ENCODE measurements around the gene MAP3K20. TPM values are rescaled to one million over a fixed set of nuclear protein-coding genes. Genes with fewer than 3 reads are reported as not detected.
"Not testable (repeated sequence)": the region's sequence is repeated elsewhere in the genome, so short reads cannot be mapped to it uniquely, and the experiment has no call there.

MAP3K20 gene
- total and polyA plus RNA-seq, 5 donors from 2014 or later: 1.3 to 1.9 (median 1.7) TPM

GRCh38 chr2:173271825-173272224, 196.2 kb downstream of the MAP3K20 start:
- no peaks in the 10 kb centered on the region for H3K36me3 ChIP-seq (ENCODE audit: control insufficient read depth, insufficient read depth, low read length)
- peaks cover 3% of the 10 kb centered on the region for H3K27me3 ChIP-seq (ENCODE audit: control insufficient read depth, insufficient read depth, low read length)
- Mint-ChIP-seq H3K9me3 (peaks cover 0 to 3% (median 0%) of the 10 kb centered on the region in 7 donors), H3K36me3 (no peaks in the 10 kb centered on the region), H3K4me1 (peaks cover 0 to 4% (median 0%) of the 10 kb centered on the region in 4 donors), H3K27ac (no peak overlapping the region), H3K27me3 (peaks cover 10% of the 10 kb centered on the region), H3K4me3 (no peak overlapping the region)
- H3K4me3 ChIP-seq (ENCODE audit: low read depth, low read length): no peak overlapping the region
- no peak overlapping the region for H3K27ac ChIP-seq (ENCODE audit: insufficient read depth, low read length, poor library complexity, severe bottlenecking)
- H3K9me3 ChIP-seq (ENCODE audit: control insufficient read depth in 2 of 2, low read length in 2 of 2): peaks cover 0 to 3% of the 10 kb centered on the region in 2 experiments
- DNase-seq (no peak), ATAC-seq (ENCODE audit: low read depth in 2 of 2) (no peak)
- H3K4me1 ChIP-seq (ENCODE audit: control insufficient read depth, insufficient read depth, low read length, poor library complexity, severe bottlenecking): no peaks in the 10 kb centered on the region

GRCh38 chr2:173272849-173273248, 197.2 kb downstream of the MAP3K20 start:
- no peak overlapping the region for H3K27ac Mint-ChIP-seq
- no peaks in the 10 kb centered on the region for H3K4me1 Mint-ChIP-seq
- no peaks in the 10 kb centered on the region for H3K36me3 Mint-ChIP-seq
- H3K4me3 ChIP-seq (ENCODE audit: low read depth, low read length): no peak overlapping the region
- H3K27me3 ChIP-seq (ENCODE audit: control insufficient read depth, insufficient read depth, low read length): peaks cover 3% of the 10 kb centered on the region
- H3K36me3 ChIP-seq (ENCODE audit: control insufficient read depth, insufficient read depth, low read length): no peaks in the 10 kb centered on the region
- H3K4me1 ChIP-seq (ENCODE audit: control insufficient read depth, insufficient read depth, low read length, poor library complexity, severe bottlenecking): no peaks in the 10 kb centered on the region
- peaks cover 0 to 3% (median 0%) of the 10 kb centered on the region in 7 donors for H3K9me3 Mint-ChIP-seq
- no peak overlapping the region for H3K4me3 Mint-ChIP-seq
- no peak for DNase-seq
- peaks cover 0 to 3% of the 10 kb centered on the region in 2 experiments for H3K9me3 ChIP-seq (ENCODE audit: control insufficient read depth in 2 of 2, low read length in 2 of 2)
- ATAC-seq (ENCODE audit: low read depth in 2 of 2): no peak
- H3K27me3 Mint-ChIP-seq: peaks cover 10% of the 10 kb centered on the region
- no peak overlapping the region for H3K27ac ChIP-seq (ENCODE audit: insufficient read depth, low read length, poor library complexity, severe bottlenecking)

DNA sequence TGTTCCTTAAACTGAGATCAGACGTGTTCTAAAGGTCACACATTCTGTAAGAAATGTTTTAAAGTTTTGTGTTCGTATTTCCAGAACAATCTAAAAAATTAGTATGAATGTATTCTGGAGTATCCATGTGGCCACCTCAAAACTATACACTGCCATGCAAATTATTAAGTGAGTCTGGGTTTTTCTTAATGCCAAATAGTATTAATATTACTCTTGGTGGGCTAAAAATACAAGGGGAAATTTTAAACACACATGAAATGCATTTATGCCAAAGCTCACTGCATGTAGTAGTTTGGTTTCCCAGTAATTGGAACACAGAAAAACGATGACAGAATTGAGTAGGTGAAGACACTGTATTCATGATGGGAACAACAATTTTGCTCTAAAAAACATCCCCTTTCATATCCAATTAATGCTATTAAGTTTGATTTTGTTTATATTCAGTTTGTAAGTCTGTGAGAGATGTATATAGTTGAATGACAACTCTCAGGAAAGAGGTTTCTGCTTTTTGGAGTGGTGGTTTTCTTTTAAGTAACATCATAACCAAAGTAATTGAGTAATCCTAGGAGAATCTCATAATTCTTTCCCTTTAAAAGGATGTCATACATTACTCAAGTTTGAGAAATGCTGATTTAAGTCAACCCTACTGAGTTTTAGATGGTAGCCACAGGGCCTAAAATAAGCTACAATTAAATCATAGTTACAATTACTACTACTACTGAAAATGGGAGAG, 203.3 kb downstream of the MAP3K20 start:
- no peaks in the 10 kb centered on the region for H3K4me1 ChIP-seq (ENCODE audit: control insufficient read depth, insufficient read depth, low read length, poor library complexity, severe bottlenecking)
- H3K4me3 Mint-ChIP-seq: no peak overlapping the region
- no peaks in the 10 kb centered on the region for H3K27me3 ChIP-seq (ENCODE audit: control insufficient read depth, insufficient read depth, low read length)
- no peak overlapping the region for H3K27ac ChIP-seq (ENCODE audit: insufficient read depth, low read length, poor library complexity, severe bottlenecking)
- H3K4me3 ChIP-seq (ENCODE audit: low read depth, low read length): no peak overlapping the region
- ATAC-seq (ENCODE audit: low read depth in 2 of 2): no peak
- H3K36me3 ChIP-seq (ENCODE audit: control insufficient read depth, insufficient read depth, low read length): no peaks in the 10 kb centered on the region
- no peaks in the 10 kb centered on the region for H3K27me3 Mint-ChIP-seq
- H3K4me1 Mint-ChIP-seq: no peaks in the 10 kb centered on the region
- no peak overlapping the region for H3K27ac Mint-ChIP-seq
- H3K9me3 ChIP-seq (ENCODE audit: control insufficient read depth in 2 of 2, low read length in 2 of 2): peaks cover 0 to 2% of the 10 kb centered on the region in 2 experiments
- H3K36me3 Mint-ChIP-seq: no peaks in the 10 kb centered on the region
- no peak for DNase-seq
- H3K9me3 Mint-ChIP-seq: peaks cover 0 to 2% (median 0%) of the 10 kb centered on the region in 7 donors

DNA sequence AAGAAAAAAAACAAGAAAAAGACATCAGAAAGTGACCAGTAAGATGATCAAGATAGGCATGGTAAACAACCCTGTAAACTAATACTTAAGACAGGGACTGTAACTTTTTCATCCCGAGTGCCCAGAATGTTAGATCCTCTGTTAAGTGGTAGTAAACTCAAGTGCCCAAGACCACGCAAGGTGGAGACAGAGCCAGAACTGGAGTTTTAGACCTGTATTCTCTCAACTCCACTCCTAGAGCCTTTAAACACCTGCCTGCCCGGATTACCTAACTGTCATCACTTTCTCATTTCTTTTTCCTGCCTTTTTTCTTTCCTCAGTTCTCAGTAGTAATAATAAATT, 203.9 kb downstream of the MAP3K20 start:
- no peak overlapping the region for H3K27ac ChIP-seq (ENCODE audit: insufficient read depth, low read length, poor library complexity, severe bottlenecking)
- H3K27me3 Mint-ChIP-seq: no peaks in the 10 kb centered on the region
- no peak overlapping the region for H3K4me3 ChIP-seq (ENCODE audit: low read depth, low read length)
- no peaks in the 10 kb centered on the region for H3K36me3 Mint-ChIP-seq
- H3K36me3 ChIP-seq (ENCODE audit: control insufficient read depth, insufficient read depth, low read length): no peaks in the 10 kb centered on the region
- H3K9me3 ChIP-seq (ENCODE audit: control insufficient read depth in 2 of 2, low read length in 2 of 2): no peaks in the 10 kb centered on the region
- H3K9me3 Mint-ChIP-seq: peaks cover 0 to 2% (median 0%) of the 10 kb centered on the region in 7 donors
- DNase-seq (no peak), ATAC-seq (ENCODE audit: low read depth in 2 of 2) (no peak)
- H3K27ac Mint-ChIP-seq: no peak overlapping the region
- no peaks in the 10 kb centered on the region for H3K27me3 ChIP-seq (ENCODE audit: control insufficient read depth, insufficient read depth, low read length)
- no peaks in the 10 kb centered on the region for H3K4me1 Mint-ChIP-seq
- no peaks in the 10 kb centered on the region for H3K4me1 ChIP-seq (ENCODE audit: control insufficient read depth, insufficient read depth, low read length, poor library complexity, severe bottlenecking)
- no peak overlapping the region for H3K4me3 Mint-ChIP-seq

DNA sequence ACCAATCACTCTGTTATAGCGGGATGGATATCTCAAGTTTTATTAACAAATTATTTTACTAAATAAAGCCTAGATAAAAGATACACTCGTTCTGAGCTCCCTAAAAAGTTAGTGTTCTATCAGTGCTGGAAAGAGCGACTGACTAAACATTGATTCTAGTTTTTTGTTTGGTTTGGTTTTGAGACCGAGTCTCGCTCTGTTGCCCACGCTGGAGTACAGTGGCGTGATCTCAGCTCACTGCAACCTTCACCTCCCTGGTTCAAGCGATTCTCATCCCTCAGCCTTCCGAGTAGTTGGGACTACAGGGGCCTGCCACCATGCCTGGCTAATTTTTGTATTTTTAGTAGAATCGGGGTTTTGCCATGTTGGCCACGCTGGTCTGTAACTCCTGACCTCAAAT, 205.2 kb downstream of the MAP3K20 start:
- Mint-ChIP-seq H3K27ac (no peak overlapping the region), H3K4me1 (no peaks in the 10 kb centered on the region), H3K36me3 (no peaks in the 10 kb centered on the region), H3K27me3 (no peaks in the 10 kb centered on the region), H3K9me3 (peaks cover 0 to 2% (median 0%) of the 10 kb centered on the region in 7 donors), H3K4me3 (no peak overlapping the region)
- H3K27ac ChIP-seq (ENCODE audit: insufficient read depth, low read length, poor library complexity, severe bottlenecking): no peak overlapping the region
- H3K27me3 ChIP-seq (ENCODE audit: control insufficient read depth, insufficient read depth, low read length): no peaks in the 10 kb centered on the region
- H3K36me3 ChIP-seq (ENCODE audit: control insufficient read depth, insufficient read depth, low read length): no peaks in the 10 kb centered on the region
- no peaks in the 10 kb centered on the region for H3K9me3 ChIP-seq (ENCODE audit: control insufficient read depth in 2 of 2, low read length in 2 of 2)
- ATAC-seq (ENCODE audit: low read depth in 2 of 2) (no peak), DNase-seq (no peak)
- H3K4me1 ChIP-seq (ENCODE audit: control insufficient read depth, insufficient read depth, low read length, poor library complexity, severe bottlenecking): no peaks in the 10 kb centered on the region
- no peak overlapping the region for H3K4me3 ChIP-seq (ENCODE audit: low read depth, low read length)

GRCh38 chr2:173281898-173282297, 206.3 kb downstream of the MAP3K20 start:
- not testable (repeated sequence) for H3K27me3 Mint-ChIP-seq; H3K27ac Mint-ChIP-seq; H3K27me3 ChIP-seq (ENCODE audit: control insufficient read depth, insufficient read depth, low read length); H3K27ac ChIP-seq (ENCODE audit: insufficient read depth, low read length, poor library complexity, severe bottlenecking); H3K4me1 Mint-ChIP-seq; H3K4me1 ChIP-seq (ENCODE audit: control insufficient read depth, insufficient read depth, low read length, poor library complexity, severe bottlenecking); H3K9me3 Mint-ChIP-seq; H3K9me3 ChIP-seq (ENCODE audit: control insufficient read depth in 2 of 2, low read length in 2 of 2); H3K36me3 ChIP-seq (ENCODE audit: control insufficient read depth, insufficient read depth, low read length); H3K4me3 Mint-ChIP-seq; DNase-seq; ATAC-seq (ENCODE audit: low read depth in 2 of 2); H3K4me3 ChIP-seq (ENCODE audit: low read depth, low read length); H3K36me3 Mint-ChIP-seq

- peaks cover 3 to 7% (median 5%) of the 10 kb centered on the region in 4 donors for H3K4me1 Mint-ChIP-seq
- H3K9me3 Mint-ChIP-seq: peaks cover 0 to 2% (median 0%) of the 10 kb centered on the region in 7 donors
- H3K4me3 Mint-ChIP-seq: no peak overlapping the region
- H3K27ac ChIP-seq (ENCODE audit: insufficient read depth, low read length, poor library complexity, severe bottlenecking): no peak overlapping the region
- no peak overlapping the region for H3K27ac Mint-ChIP-seq
- no peaks in the 10 kb centered on the region for H3K36me3 ChIP-seq (ENCODE audit: control insufficient read depth, insufficient read depth, low read length)
- no peaks in the 10 kb centered on the region for H3K27me3 ChIP-seq (ENCODE audit: control insufficient read depth, insufficient read depth, low read length)
- H3K27me3 Mint-ChIP-seq: no peaks in the 10 kb centered on the region
- no peaks in the 10 kb centered on the region for H3K36me3 Mint-ChIP-seq
- H3K9me3 ChIP-seq (ENCODE audit: control insufficient read depth in 2 of 2, low read length in 2 of 2): no peaks in the 10 kb centered on the region
- no peaks in the 10 kb centered on the region for H3K4me1 ChIP-seq (ENCODE audit: control insufficient read depth, insufficient read depth, low read length, poor library complexity, severe bottlenecking)
- no peak for DNase-seq
- no peak overlapping the region for H3K4me3 ChIP-seq (ENCODE audit: low read depth, low read length)
- no peak for ATAC-seq (ENCODE audit: low read depth in 2 of 2)
These were observed 207.3 kb downstream of the MAP3K20 start for GRCh38 chr2:173282795-173283545.

All from CD4-positive, CD25-positive, alpha-beta regulatory T cell (primary cell).